Fibroblast of pulmonary artery (primary cell): ENCODE results near the gene SERP1.

Experiments used
- DNase-seq: peaks from one replicate; pipeline ENCODE4 v3.0.0-alpha.2; 2010; ENCODE audit warnings: low read depth
- H3K4me3 ChIP-seq: replicated peaks from 2 replicates; pipeline ENCODE4 v1.5.1; 2011; ENCODE audit warnings: low read depth, mild to moderate bottlenecking, control low read depth, low read length, moderate library complexity
- CTCF ChIP-seq: IDR thresholded peaks from 2 replicates; pipeline ENCODE4 v1.5.1; 2011; ENCODE audit warnings: mild to moderate bottlenecking, control low read depth, low read length, inconsistent platforms; ENCODE audit errors: missing control alignments

The SERP1 gene

GRCh38 chr3:150495149-150495548 lies 51.1 kb downstream of the SERP1 start:
- no peak for DNase-seq
- no peak for TF ChIP-seq CTCF
- H3K4me3 ChIP-seq, result no peak overlapping the region

GRCh38 chr3:150494411-150494977 lies 51.8 kb downstream of the SERP1 start:
- no peak for TF ChIP-seq CTCF
- H3K4me3 ChIP-seq, result no peak overlapping the region
- no peak for DNase-seq
